BE2C (cell line): ENCODE results near the gene CFP. TPM values are rescaled to one million over a fixed set of nuclear protein-coding genes. Genes with fewer than 3 reads are reported as not detected.
"Not testable (repeated sequence)": the region's sequence is repeated elsewhere in the genome, so short reads cannot be mapped to it uniquely, and the experiment has no call there.

Source experiments
- DNase-seq: peaks from one replicate; pipeline ENCODE4 v3.0.0-alpha.2; 2020
- H3K27me3 ChIP-seq: fragments of 250-450 bp; sonication (Bioruptor Pico); 2 replicates; pipeline ENCODE4 v1.5.1; 2020; ENCODE audit warnings: mild to moderate bottlenecking
- H3K36me3 ChIP-seq: fragments of 250-450 bp; sonication (Bioruptor Pico); 2 replicates; pipeline ENCODE4 v1.5.1; 2020; ENCODE audit warnings: mild to moderate bottlenecking
- H3K4me1 ChIP-seq: fragments of 250-450 bp; sonication (Bioruptor Pico); 2 replicates; pipeline ENCODE4 v1.5.1; 2020
- H3K4me3 ChIP-seq: 2 replicates; pipeline ENCODE4 v1.5.1; 2011; ENCODE audit warnings: low read depth, low read length
- H3K9me3 ChIP-seq: fragments of 250-450 bp; sonication (Bioruptor Pico); 2 replicates; pipeline ENCODE4 v1.5.1; 2020
- polyA plus RNA-seq: library from polyadenylated mRNA; unstranded; fragments of >200 nt; gene quantifications from one replicate; pipeline ENCODE4 v1.2.1, GENCODE V29; 2012; ENCODE audit warnings: low read depth, missing spikeins; ENCODE audit not compliant: insufficient read length, insufficient read depth
- TF ChIP-seq, protein P1 (sequence below): IDR thresholded peaks from 2 replicates; pipeline ENCODE4 v1.5.1; 2012; ENCODE audit warnings: mild to moderate bottlenecking, low read depth, low read length

The CFP gene
- 2.9 TPM for polyA plus RNA-seq

DNA sequence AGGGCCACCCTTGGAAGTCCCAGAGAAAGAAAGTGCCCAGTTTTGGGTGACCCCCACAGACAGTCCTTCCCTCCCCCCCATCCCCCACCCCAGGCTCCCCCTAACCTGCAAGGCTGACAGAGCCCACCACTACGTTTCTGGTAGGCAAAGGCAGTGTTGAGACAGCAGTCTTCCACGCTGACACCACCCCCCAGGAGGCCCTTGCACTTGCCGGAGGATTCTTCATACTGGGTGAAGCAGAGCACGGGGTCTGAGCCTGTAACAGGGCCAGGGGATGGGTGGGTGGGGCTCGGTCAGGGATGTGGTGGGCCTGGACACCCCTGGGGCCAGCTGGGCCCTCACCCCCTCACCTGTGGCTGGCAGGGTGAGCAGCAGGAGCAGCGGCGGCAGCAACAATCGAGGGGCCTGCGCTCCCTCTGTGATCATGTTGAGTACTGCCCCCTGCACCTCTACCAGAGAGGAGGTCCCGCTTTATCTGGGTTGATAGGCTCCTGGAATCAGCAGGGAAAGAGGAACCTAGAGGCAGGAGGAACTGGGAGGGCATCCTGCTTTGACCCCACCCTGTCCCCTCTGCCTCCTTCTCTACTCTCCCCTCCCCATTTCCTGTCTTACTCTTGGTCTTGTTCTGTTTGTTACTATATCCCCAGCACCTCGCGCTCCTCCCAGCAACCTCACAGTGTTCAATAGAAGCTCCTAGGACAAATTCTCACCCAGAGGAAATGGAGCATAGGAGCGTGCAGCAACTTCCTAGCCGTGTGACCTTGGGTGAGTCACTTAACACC is at the start of gene CFP:
Gene CFP (minus strand): TSS at position 512 of the 782 bp plus-strand sequence. CDS start 86 bp downstream, at position 426.
- Histone ChIP-seq H3K9me3 (no peaks in the 10 kb centered on the region), H3K4me3 (no peak within 1 kb of the TSS), H3K4me1 (no peaks in the 10 kb centered on the region), H3K36me3 (no peaks in the 10 kb centered on the region), H3K27me3 (no peaks in the 10 kb centered on the region)
- TF ChIP-seq, protein P1, sequence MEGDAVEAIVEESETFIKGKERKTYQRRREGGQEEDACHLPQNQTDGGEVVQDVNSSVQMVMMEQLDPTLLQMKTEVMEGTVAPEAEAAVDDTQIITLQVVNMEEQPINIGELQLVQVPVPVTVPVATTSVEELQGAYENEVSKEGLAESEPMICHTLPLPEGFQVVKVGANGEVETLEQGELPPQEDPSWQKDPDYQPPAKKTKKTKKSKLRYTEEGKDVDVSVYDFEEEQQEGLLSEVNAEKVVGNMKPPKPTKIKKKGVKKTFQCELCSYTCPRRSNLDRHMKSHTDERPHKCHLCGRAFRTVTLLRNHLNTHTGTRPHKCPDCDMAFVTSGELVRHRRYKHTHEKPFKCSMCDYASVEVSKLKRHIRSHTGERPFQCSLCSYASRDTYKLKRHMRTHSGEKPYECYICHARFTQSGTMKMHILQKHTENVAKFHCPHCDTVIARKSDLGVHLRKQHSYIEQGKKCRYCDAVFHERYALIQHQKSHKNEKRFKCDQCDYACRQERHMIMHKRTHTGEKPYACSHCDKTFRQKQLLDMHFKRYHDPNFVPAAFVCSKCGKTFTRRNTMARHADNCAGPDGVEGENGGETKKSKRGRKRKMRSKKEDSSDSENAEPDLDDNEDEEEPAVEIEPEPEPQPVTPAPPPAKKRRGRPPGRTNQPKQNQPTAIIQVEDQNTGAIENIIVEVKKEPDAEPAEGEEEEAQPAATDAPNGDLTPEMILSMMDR: no peak
- no peak for DNase-seq

DNA sequence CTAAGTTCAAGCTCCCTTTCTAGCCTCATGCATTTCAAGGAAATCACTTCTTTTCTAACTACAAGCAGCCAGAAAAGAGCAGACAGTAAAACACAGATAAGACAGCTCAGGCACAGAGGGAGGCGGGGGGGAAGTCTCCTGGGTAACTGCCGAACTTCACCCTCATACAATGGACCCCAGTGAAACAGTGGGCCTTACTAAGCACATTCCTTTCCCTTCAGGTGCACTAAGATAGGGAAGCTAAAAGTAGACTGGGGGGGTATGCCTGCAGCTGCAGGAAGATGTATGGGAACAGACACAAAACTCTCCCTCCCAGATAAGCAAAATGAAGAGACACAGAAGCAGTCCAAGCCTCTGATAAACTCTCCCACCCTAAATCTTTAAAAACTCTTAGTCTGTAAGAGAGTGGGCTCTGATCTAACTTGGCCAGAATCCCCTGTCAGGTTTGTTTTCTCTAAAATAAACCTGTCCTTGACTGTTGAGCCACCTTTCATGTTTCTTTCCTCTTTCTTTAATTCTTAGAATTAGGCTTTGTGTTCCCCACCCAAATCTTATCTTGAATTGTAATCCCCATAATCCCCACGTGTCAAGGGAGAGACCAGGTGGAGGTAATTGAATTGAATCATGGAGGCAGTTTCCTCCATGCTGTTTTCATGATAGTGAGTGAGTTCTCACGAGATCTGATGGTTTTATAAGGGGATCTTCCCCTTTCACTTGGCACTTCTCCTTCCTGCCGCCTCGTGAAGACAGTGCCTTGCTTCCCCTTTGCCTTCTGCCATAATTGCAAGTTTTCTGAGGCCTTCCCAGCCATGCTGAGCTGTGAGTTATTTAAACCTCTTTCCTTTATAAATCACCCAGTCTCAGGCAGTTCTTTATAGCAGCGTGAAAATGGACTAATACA is 46.5 kb upstream of the CFP start:
- H3K27me3 ChIP-seq, H3K4me1 ChIP-seq, H3K36me3 ChIP-seq, H3K4me3 ChIP-seq, DNase-seq, H3K9me3 ChIP-seq: not testable (repeated sequence)

DNA sequence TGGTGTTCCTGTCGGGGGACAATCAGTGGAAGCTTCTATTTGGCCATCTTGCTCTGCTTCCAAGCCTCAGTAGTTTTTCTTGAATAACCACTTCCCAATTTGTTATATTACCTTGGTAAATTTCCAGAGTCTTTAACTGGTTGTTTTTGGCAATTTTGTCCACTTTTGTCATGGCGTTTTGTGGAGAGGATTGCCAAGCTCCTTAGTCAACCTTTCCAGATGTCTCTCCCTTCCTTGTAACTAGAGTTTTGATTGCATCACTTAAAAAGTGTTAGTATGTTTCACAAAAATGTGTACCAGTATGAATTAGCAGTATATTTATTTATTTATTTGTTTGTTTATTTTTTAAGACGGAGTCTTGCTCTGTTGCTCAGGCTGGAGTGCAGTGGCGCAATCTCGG is 45.0 kb upstream of the CFP start:
- DNase-seq: no peak
- no peaks in the 10 kb centered on the region for H3K27me3 ChIP-seq
- no peak overlapping the region for H3K4me3 ChIP-seq
- TF ChIP-seq, protein P1: no peak
- no peaks in the 10 kb centered on the region for H3K9me3 ChIP-seq
- H3K4me1 ChIP-seq: no peaks in the 10 kb centered on the region
- H3K36me3 ChIP-seq: no peaks in the 10 kb centered on the region

DNA sequence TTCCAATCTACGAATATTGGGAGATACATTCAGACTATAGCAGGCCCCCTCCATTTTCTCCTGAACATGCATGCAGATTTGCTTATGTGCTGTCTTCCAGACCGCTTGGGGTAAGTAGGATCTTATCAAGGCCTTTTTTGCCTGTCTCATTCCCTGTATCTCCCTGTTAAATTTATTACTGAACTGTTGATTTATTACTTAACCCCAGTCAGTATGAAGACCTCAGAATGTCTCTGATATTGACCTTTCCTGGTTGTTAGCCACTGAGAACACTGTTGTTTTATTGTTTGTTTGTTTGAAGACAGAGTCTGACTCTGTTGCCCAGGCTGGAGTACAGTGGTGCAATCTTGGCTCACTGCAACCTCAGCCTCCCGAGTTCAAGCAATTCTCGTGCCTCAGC is 36.1 kb upstream of the CFP start:
- DNase-seq, H3K36me3 ChIP-seq, H3K4me1 ChIP-seq, H3K27me3 ChIP-seq, H3K4me3 ChIP-seq, H3K9me3 ChIP-seq: not testable (repeated sequence)

DNA sequence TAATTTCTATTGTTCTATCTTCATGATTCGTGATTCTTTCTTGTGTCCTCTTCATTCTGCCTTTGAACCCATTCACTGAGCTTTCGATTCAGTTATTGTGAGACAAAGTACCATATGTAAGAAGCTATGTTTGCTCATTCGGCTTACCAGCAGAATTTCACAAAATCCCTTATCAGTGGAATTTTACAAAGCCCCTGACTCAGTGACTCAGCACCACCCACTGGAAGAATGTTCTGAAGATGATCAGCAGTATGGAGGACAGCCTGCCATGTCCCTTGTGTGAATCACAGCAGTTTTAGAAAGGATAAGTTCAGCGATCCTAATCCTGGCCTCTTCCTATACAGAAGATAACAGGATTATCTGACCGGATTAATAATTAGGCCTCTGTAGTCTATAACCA is 35.0 kb upstream of the CFP start:
- DNase-seq: no peak
- no peaks in the 10 kb centered on the region for H3K36me3 ChIP-seq
- no peaks in the 10 kb centered on the region for H3K4me1 ChIP-seq
- H3K4me3 ChIP-seq: no peak overlapping the region
- no peaks in the 10 kb centered on the region for H3K27me3 ChIP-seq
- TF ChIP-seq, protein P1: no peak
- no peaks in the 10 kb centered on the region for H3K9me3 ChIP-seq

DNA sequence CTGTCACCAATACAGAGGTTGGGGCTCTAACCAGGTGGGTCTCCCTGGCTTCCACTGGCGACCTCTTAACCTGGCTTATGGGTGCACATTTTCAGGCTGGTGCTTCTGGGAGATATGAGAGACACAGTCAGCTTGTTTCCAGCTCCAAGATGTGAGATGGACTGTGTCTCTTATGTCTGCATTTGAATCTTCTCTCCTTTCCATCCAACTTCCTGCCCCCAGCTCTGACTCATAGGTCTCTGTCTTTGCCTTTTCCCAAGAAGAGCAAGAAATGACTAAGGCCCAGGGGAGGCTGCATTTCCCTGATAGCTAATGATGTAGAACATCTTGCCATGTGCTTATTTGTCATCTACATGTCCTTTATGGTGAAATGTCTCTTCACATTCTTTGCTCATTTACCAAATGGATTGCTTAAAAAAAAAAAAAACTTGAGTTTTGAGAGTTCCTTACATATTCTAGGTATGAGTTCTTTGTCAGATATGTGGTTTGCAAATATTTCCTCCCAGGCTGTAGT is 32.5 kb upstream of the CFP start:
- no peak for DNase-seq
- no peaks in the 10 kb centered on the region for H3K4me1 ChIP-seq
- H3K9me3 ChIP-seq: no peaks in the 10 kb centered on the region
- H3K36me3 ChIP-seq: no peaks in the 10 kb centered on the region
- no peaks in the 10 kb centered on the region for H3K27me3 ChIP-seq
- TF ChIP-seq, protein P1: no peak
- H3K4me3 ChIP-seq: no peak overlapping the region
